SK-MEL-5 (cell line): ENCODE data around the gene SYCP1. TPM values are rescaled to one million over a fixed set of nuclear protein-coding genes. Genes with fewer than 3 reads are reported as not detected.
"Not testable (repeated sequence)": the region's sequence is repeated elsewhere in the genome, so short reads cannot be mapped to it uniquely, and the experiment has no call there.

ENCODE experiments used
- DNase-seq: peaks from one replicate; pipeline ENCODE4 v3.0.0-alpha.2; 2016; ENCODE audit warnings: low read depth, low spot score
- in situ Hi-C: cut with HindIII; loops from 2 replicates; pipeline ENCODE4 v1.10.0; 2016; ENCODE audit warnings: low sequenced_read_pairs, high pct_unique_total_duplicates, low pct_unique_long_range_greater_than_20kb
- total RNA-seq: library from RNA; depleted of rRNA; stranded (reverse); fragments of >200 nt; shearing (Covaris generic); gene quantifications from 2 replicates; pipeline ENCODE4 v1.2.3, GENCODE V29; 2014

Gene SYCP1
- total RNA-seq, 1 experiment from 2014 or later: not detected

DNA sequence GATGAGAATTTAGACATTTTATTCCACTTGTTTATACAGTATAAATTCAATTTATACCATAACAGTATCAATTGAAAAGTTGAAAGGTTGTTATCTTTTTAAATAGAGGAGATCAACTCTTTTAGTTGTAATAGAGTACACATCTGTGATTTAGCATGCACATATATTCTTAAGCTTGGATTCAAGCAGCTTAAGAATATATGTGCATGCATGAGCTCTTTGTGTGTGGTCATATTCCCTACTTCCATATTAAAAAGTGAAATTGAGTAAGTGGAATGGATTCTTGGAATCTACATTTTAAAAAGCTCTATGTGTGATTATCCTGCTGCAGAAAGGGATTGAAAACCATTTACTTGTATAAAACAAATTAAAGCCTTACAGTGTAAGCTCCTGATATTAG lies 71.9 kb downstream of the SYCP1 start:
- in situ Hi-C loops: no loop called here
- DNase-seq: no peak

DNA sequence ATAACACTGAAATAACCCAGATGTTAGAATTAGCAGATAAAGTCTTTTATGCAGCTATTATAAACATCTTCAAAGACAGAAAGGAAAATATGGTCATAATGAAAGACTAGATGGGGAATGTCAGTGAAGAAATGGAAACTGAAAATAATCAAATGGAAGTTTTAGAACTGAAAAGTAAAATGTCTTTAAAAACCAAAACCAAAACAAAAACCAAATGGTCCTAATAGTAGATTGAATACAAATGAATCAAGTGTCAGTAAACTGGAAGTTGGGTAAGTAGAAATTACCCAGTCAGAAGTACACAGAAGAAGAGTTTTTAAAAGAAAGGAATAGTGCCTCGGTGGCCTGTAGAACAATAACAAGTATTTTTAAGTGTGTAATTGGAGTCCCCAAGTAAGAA lies 72.7 kb downstream of the SYCP1 start:
- in situ Hi-C loops: no loop called here

GRCh38 chr1:114956570-114956969 lies 101.9 kb downstream of the SYCP1 start:
- DNase-seq: peak; percentile 56
- in situ Hi-C loops: no loop called here

More for the DNA sequence above, 72.7 kb downstream of the SYCP1 start:
- DNase-seq: no peak

DNA sequence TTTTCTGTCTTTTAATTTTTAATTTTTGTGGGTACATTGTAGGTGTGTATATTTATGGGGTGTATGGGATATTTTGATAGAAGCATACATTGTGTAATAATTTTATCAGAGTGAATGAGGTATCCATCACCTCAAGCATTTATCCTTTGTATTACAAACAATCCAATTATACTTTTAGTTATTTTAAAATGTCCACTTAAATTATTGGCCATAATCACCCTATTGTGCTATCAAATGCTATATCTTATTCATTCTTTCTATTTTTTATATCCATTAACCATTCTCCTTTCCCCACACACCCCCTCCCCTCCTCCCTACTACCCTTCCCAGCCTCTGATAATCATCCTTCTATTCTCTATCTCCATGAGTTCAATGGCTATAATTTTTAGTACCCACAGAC lies 104.8 kb downstream of the SYCP1 start:
- DNase-seq: no peak
- in situ Hi-C loops: no loop called here

GRCh38 chr1:114976891-114977290 lies 122.2 kb downstream of the SYCP1 start:
- in situ Hi-C loops: no loop called here

GRCh38 chr1:114979278-114979891 lies 124.7 kb downstream of the SYCP1 start:
- in situ Hi-C loops: no loop called here
- peak; percentile 64 for DNase-seq

More at GRCh38 chr1:114976891-114977290, 122.2 kb downstream of the SYCP1 start:
- DNase-seq: no peak

DNA sequence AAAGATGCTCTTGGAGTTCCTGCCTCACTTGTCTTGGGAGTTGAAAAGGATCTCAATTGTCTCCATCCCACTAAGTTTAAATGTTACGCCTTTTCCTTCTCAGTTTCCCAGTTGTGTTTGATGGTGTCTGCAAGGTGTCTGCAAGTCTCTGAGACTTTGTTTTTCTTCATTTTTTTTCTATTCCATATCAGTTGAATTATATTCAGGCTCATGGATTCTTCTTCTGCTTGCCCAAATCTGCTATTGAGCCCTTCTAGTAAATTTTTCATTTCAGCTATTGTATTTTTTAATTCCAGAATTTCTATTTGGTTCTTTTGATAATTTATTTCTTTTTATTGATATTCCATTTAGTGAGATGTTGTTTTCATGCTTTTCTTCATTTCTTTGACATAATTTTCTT lies 127.6 kb downstream of the SYCP1 start:
- in situ Hi-C loops: no loop called here

GRCh38 chr1:114986286-114986685 lies 131.6 kb downstream of the SYCP1 start:
- DNase-seq: no peak
- in situ Hi-C loops: no loop called here

More for the DNA sequence above, 127.6 kb downstream of the SYCP1 start:
- DNase-seq: no peak

DNA sequence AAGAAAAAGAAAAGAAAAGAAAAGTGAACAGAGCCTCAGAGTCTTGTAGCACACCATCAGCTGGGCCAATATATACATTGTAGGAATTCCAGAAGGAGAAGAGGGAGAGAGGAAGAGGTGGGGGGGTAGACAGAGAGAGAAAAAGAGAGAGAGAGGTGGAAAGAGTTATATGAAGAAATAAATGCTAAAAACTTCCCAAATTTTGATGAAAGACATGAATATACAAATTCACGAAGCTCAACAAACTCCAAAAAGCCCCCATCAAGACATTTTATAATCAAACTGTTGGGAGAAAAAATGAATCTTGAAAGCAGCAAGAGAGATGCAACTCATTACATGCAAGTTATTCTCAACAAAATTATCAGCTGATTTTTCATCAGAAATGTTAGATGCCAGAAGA lies 133.4 kb downstream of the SYCP1 start:
- DNase-seq: no peak
- in situ Hi-C loops: no loop called here

- DNase-seq: no peak
- in situ Hi-C loops: no loop called here
Observed at GRCh38 chr1:114997510-114998289, 143.0 kb downstream of the SYCP1 start.

GRCh38 chr1:115006191-115006590 lies 151.5 kb downstream of the SYCP1 start:
- no peak for DNase-seq
- in situ Hi-C loops: no loop called here

DNA sequence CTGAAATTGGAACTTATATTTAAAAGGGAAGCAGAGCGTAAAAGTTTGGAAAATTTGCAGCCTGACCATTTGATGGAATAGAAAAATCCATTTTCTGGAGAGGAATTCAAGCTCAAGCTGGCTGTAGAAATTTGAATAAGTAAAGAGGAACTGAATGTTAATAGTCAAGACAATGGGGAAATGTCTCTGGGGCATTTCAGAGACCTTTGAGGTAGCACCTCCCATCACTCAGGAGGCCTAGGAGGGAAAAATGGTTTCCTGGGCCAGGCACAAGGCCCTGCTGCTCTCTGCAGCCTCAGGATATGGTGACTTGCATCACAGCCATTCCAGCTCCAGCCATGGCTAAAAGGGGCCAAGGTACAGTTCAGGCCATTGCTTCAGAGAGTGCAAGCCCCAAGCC lies 157.3 kb downstream of the SYCP1 start:
- in situ Hi-C loops: no loop called here
- DNase-seq: no peak

DNA sequence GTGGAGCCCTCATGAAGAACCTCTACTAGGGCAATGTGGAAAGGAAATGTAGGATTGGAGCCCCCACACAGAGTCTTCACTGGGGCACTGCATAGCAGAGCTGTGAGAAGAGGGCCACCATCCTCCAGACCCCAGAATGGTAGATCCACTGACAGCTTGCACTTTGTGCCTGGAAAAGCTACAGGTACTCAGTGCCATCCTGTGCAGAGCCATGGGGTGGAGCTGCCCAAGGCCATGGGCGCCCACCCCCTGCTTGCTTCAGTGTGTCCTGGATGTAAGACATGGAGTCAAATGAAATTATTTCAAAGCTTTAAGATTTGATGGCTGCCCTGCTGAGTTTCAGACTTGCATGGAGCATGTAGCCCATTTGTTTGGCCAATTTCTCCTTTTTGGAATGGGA lies 157.8 kb downstream of the SYCP1 start:
- in situ Hi-C loops: no loop called here
- DNase-seq: no peak

DNA sequence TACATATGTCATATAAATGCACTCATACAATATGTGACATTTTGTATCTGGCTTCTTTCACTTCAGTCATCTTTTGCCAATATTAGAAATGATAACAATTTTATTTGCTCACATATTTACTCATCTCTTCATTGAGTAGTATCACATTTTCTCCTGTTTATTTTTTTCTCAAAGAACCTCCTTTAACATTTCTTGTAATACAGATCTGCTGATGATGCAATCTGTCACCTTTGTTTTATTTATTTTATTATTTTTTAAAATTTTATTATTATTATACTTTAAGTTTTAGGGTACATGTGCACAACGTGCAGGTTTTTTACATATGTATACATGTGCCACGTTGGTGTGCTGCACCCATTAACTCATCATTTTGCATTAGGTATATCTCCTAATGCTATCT lies 159.1 kb downstream of the SYCP1 start:
- DNase-seq: no peak
- in situ Hi-C loops: no loop called here

DNA sequence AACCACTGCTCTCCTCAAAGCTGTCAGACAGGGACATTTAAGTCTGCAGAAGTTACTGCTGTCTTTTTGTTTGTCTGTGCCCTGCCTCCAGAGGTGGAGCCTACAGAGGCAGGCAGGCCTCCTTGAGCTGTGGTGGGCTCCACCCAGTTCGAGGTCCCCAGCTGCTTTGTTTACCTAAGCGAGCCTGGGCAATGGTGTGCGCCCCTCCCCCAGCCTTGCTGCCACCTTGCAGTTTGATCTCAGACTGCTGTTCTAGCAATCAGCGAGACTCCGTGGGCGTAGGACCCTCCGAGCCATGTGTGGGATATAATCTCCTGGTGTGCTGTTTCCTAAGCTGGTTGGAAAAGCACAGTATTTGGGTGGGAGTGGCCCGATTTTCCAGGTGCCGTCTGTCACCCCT lies 164.9 kb downstream of the SYCP1 start:
- in situ Hi-C loops, DNase-seq: not testable (repeated sequence)

- in situ Hi-C loops: no loop called here
- no peak for DNase-seq
Observed at GRCh38 chr1:115021145-115021544, 166.5 kb downstream of the SYCP1 start.

GRCh38 chr1:115023593-115023992 lies 168.9 kb downstream of the SYCP1 start:
- DNase-seq: no peak

DNA sequence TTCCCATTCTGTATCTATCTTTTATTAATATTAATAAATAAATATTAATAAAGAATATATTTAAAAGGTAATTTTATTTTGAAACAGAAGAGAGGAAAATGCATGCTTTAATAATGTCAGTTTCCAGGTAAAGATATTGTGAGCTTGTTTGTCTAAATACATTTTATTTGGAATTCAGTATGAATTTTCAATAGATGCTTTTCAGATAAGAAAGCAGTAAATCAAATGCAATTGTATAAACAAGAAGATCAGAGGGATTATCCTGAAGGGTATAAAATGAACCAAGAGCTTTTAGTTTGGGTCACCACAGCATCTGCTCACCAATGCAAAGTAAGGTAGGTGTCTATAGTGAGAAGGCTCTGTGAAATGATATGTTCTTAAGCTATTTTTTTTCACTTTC lies 174.9 kb downstream of the SYCP1 start, which contains the start of gene TSHB:
TSS of gene TSHB (plus strand) at position 301 of the 400 bp plus-strand sequence. CDS start 3,537 bp downstream, outside the sequence.
- in situ Hi-C loops: no loop called here

More at GRCh38 chr1:115023593-115023992, 168.9 kb downstream of the SYCP1 start:
- in situ Hi-C loops: no loop called here

DNA sequence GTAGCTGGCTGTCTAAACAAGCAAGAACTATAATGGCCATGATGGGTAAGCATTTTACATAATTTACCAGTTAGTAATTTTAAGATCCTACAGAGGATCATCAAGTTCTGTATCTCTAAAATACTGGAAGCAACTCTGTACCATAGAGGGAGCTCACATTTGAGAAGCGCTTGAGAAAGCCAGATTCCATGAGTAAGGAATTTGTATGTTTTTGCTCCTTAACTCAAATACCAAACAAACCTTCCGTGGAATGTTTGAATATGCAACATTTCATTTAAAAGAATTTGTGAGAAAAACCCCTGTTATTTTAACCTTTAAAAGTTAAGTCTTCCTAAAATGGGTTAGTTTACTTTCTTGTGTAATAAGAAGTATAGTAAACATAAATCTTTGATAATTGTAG lies 176.9 kb downstream of the SYCP1 start:
- in situ Hi-C loops: no loop called here
- no peak for DNase-seq

More for the DNA sequence above, 174.9 kb downstream of the SYCP1 start, which contains the start of gene TSHB:
- no peak for DNase-seq
